ENCODE measurements around the gene TEAD1. TPM values are rescaled to one million over a fixed set of nuclear protein-coding genes. Genes with fewer than 3 reads are reported as not detected.

TEAD1 gene
- total RNA-seq, 4 donors from 2014 or later: 46.4 to 214 (median 61.2) TPM

GRCh38 chr11:12975195-12975594 is 301.0 kb downstream of the TEAD1 start:
- WGBS, 2 donors (ENCODE audit: low coverage in 1 of 2): 74 to 85% methylated on average over 2 of the region's 2 CpGs
- no peak for DNase-seq
- intact Hi-C loops (cut with DNase I; ENCODE audit: low total_unique reads): no loop called here

GRCh38 chr11:12979928-12980689 is 305.9 kb downstream of the TEAD1 start:
- H3K9me3 ChIP-seq: no peaks in the 10 kb centered on the region
- no peak overlapping the region for H3K27ac ChIP-seq
- WGBS, 2 donors (ENCODE audit: low coverage in 1 of 2): 64 to 74% methylated on average over 5 to 8 of the region's 8 CpGs
- DNase-seq: no peak
- in situ Hi-C loops (cut with MboI; ENCODE audit: low pct_ligation_motif_present in 1 of 4, low pct_unique_long_range_greater_than_20kb in 1 of 4, low sequenced_read_pairs in 3 of 4): loop anchor here in 2 of 4 donors (10.0 kb wide), 2 partner anchors 175 to 195 kb away; no protein-coding TSS in a partner anchor
- H3K4me3 ChIP-seq: no peak overlapping the region
- no peaks in the 10 kb centered on the region for H3K36me3 ChIP-seq
- TF ChIP-seq POLR2AphosphoS5 (IDR thresholded peaks at IDR 0.05) (no peak), POLR2A (IDR thresholded peaks at IDR 0.05) (no peak)
- intact Hi-C loops (cut with DNase I; ENCODE audit: low total_unique reads): no loop called here
- H3K27me3 ChIP-seq: no peaks in the 10 kb centered on the region
- no peaks in the 10 kb centered on the region for H3K4me1 ChIP-seq

More at GRCh38 chr11:12975195-12975594, 301.0 kb downstream of the TEAD1 start:
- Histone ChIP-seq H3K4me1 (peaks cover 0 to 3% (median 0%) of the 10 kb centered on the region in 4 donors), H3K27ac (no peak overlapping the region), H3K4me3 (no peak overlapping the region), H3K36me3 (no peaks in the 10 kb centered on the region), H3K27me3 (no peaks in the 10 kb centered on the region), H3K9me3 (no peaks in the 10 kb centered on the region)
- in situ Hi-C loops (cut with MboI; ENCODE audit: low pct_ligation_motif_present in 1 of 4, low pct_unique_long_range_greater_than_20kb in 1 of 4, low sequenced_read_pairs in 3 of 4): loop anchor here in 2 of 4 donors (10.0 kb wide), 2 partner anchors 180 to 200 kb away; no protein-coding TSS in a partner anchor
- no peak for TF ChIP-seq POLR2A (IDR thresholded peaks at IDR 0.05)
- TF ChIP-seq POLR2AphosphoS5 (IDR thresholded peaks at IDR 0.05): no peak
- no peak for TF ChIP-seq EP300 (IDR thresholded peaks at IDR 0.05; ENCODE audit: low read depth)

GRCh38 chr11:12981676-12982522 is 307.7 kb downstream of the TEAD1 start:
- H3K36me3 ChIP-seq: no peaks in the 10 kb centered on the region
- in situ Hi-C loops (cut with MboI; ENCODE audit: low pct_ligation_motif_present in 1 of 4, low pct_unique_long_range_greater_than_20kb in 1 of 4, low sequenced_read_pairs in 3 of 4): no loop called here
- intact Hi-C loops (cut with DNase I; ENCODE audit: low total_unique reads): no loop called here
- TF ChIP-seq POLR2AphosphoS5 (IDR thresholded peaks at IDR 0.05): no peak
- TF ChIP-seq EP300 (IDR thresholded peaks at IDR 0.05; ENCODE audit: low read depth): no peak
- TF ChIP-seq CTCF (IDR thresholded peaks at IDR 0.05): no peak
- TF ChIP-seq POLR2A (IDR thresholded peaks at IDR 0.05): no peak
- H3K27ac ChIP-seq: no peak overlapping the region
- H3K27me3 ChIP-seq: no peaks in the 10 kb centered on the region
- H3K9me3 ChIP-seq: no peaks in the 10 kb centered on the region
- WGBS, 2 donors (ENCODE audit: low coverage in 1 of 2): 30 to 62% methylated on average over 1 to 3 of the region's 3 CpGs
- no peak overlapping the region for H3K4me3 ChIP-seq
- no peak for DNase-seq
- no peaks in the 10 kb centered on the region for H3K4me1 ChIP-seq

- in situ Hi-C loops (cut with MboI; ENCODE audit: low pct_ligation_motif_present in 1 of 4, low pct_unique_long_range_greater_than_20kb in 1 of 4, low sequenced_read_pairs in 3 of 4): no loop called here
- WGBS, 2 donors (ENCODE audit: low coverage in 1 of 2): 90 to 92% methylated on average over 2 to 7 of the region's 7 CpGs
- Histone ChIP-seq H3K4me1 (no peaks in the 10 kb centered on the region), H3K36me3 (no peaks in the 10 kb centered on the region), H3K9me3 (no peaks in the 10 kb centered on the region), H3K27ac (no peak overlapping the region), H3K4me3 (no peak overlapping the region), H3K27me3 (no peaks in the 10 kb centered on the region)
- intact Hi-C loops (cut with DNase I; ENCODE audit: low total_unique reads): no loop called here
- TF ChIP-seq EP300 (IDR thresholded peaks at IDR 0.05; ENCODE audit: low read depth) (no peak), POLR2A (IDR thresholded peaks at IDR 0.05) (no peak)
- DNase-seq: no peak
Observed at GRCh38 chr11:12983336-12983735, 309.1 kb downstream of the TEAD1 start.

GRCh38 chr11:12986194-12986898 is 312.1 kb downstream of the TEAD1 start:
- Histone ChIP-seq H3K36me3 (no peaks in the 10 kb centered on the region), H3K27ac (no peak overlapping the region), H3K4me3 (no peak overlapping the region), H3K27me3 (no peaks in the 10 kb centered on the region), H3K9me3 (no peaks in the 10 kb centered on the region), H3K4me1 (no peaks in the 10 kb centered on the region)
- in situ Hi-C loops (cut with MboI; ENCODE audit: low pct_ligation_motif_present in 1 of 4, low pct_unique_long_range_greater_than_20kb in 1 of 4, low sequenced_read_pairs in 3 of 4): no loop called here
- intact Hi-C loops (cut with DNase I; ENCODE audit: low total_unique reads): no loop called here
- TF ChIP-seq POLR2AphosphoS5 (IDR thresholded peaks at IDR 0.05) (no peak), CTCF (IDR thresholded peaks at IDR 0.05) (no peak)
- no peak for DNase-seq
- 51 to 72% methylated on average over 8 of the region's 8 CpGs for WGBS, 2 donors (ENCODE audit: low coverage in 1 of 2)
